ENCODE results near the gene XPO6. TPM values are rescaled to one million over a fixed set of nuclear protein-coding genes. Genes with fewer than 3 reads are reported as not detected.
A peak's percentile ranks its signal among the peaks of the same experiment; 100 is the strongest.

XPO6 gene
- total RNA-seq, 1 donor from 2014 or later = 227 TPM

GRCh38 chr16:28188085-28188916, 23.5 kb downstream of the XPO6 start:
- Mint-ChIP-seq H3K27me3 (ENCODE audit: low read depth) (no peaks in the 10 kb centered on the region), H3K4me3 (ENCODE audit: low read depth) (peak overlapping the region; percentile 21), H3K4me1 (ENCODE audit: low read depth) (peaks cover 83% of the 10 kb centered on the region), H3K27ac (peak overlapping the region; percentile 66), H3K36me3 (ENCODE audit: low read depth) (peaks cover 80% of the 10 kb centered on the region), H3K9me3 (peaks cover 8% of the 10 kb centered on the region)
- DNase-seq (ENCODE audit: low spot score) = no peak
- intact Hi-C loops (cut with micrococcal nuclease) = no loop called here

GRCh38 chr16:28187595-28188004, 24.2 kb downstream of the XPO6 start:
- intact Hi-C loops (cut with micrococcal nuclease) = loop anchor here (1.0 to 2.0 kb wide), 3 partner anchors 15 to 48 kb away; no protein-coding TSS in a partner anchor
- Mint-ChIP-seq H3K4me3 (ENCODE audit: low read depth) (peak overlapping the region; percentile 30), H3K9me3 (peaks cover 8% of the 10 kb centered on the region), H3K36me3 (ENCODE audit: low read depth) (peaks cover 78% of the 10 kb centered on the region), H3K4me1 (ENCODE audit: low read depth) (peaks cover 83% of the 10 kb centered on the region), H3K27ac (peak overlapping the region; percentile 91), H3K27me3 (ENCODE audit: low read depth) (no peaks in the 10 kb centered on the region)
- no peak for DNase-seq (ENCODE audit: low spot score)

GRCh38 chr16:28186752-28187151, 25.0 kb downstream of the XPO6 start:
- no peak for DNase-seq (ENCODE audit: low spot score)
- peaks cover 8% of the 10 kb centered on the region for H3K9me3 Mint-ChIP-seq
- H3K4me3 Mint-ChIP-seq (ENCODE audit: low read depth) = peak overlapping the region; percentile 62
- H3K27ac Mint-ChIP-seq = peak overlapping the region; percentile 91
- H3K4me1 Mint-ChIP-seq (ENCODE audit: low read depth) = peaks cover 87% of the 10 kb centered on the region
- H3K27me3 Mint-ChIP-seq (ENCODE audit: low read depth) = no peaks in the 10 kb centered on the region
- peaks cover 80% of the 10 kb centered on the region for H3K36me3 Mint-ChIP-seq (ENCODE audit: low read depth)
- intact Hi-C loops (cut with micrococcal nuclease) = loop anchor here (1.0 to 2.0 kb wide), 3 partner anchors 16 to 47 kb away; no protein-coding TSS in a partner anchor

GRCh38 chr16:28185696-28186095, 26.1 kb downstream of the XPO6 start:
- DNase-seq (ENCODE audit: low spot score) = no peak
- H3K36me3 Mint-ChIP-seq (ENCODE audit: low read depth) = peaks cover 76% of the 10 kb centered on the region
- H3K4me1 Mint-ChIP-seq (ENCODE audit: low read depth) = peaks cover 89% of the 10 kb centered on the region
- H3K9me3 Mint-ChIP-seq = peaks cover 8% of the 10 kb centered on the region
- intact Hi-C loops (cut with micrococcal nuclease) = loop anchor here (2.0 kb wide), 2 partner anchors 17 kb away; no protein-coding TSS in a partner anchor
- peak overlapping the region; percentile 91 for H3K27ac Mint-ChIP-seq
- no peaks in the 10 kb centered on the region for H3K27me3 Mint-ChIP-seq (ENCODE audit: low read depth)
- H3K4me3 Mint-ChIP-seq (ENCODE audit: low read depth) = no peak overlapping the region

GRCh38 chr16:28184625-28185024, 27.1 kb downstream of the XPO6 start:
- intact Hi-C loops (cut with micrococcal nuclease) = no loop called here
- no peak overlapping the region for H3K27ac Mint-ChIP-seq
- no peak for DNase-seq (ENCODE audit: low spot score)
- no peaks in the 10 kb centered on the region for H3K27me3 Mint-ChIP-seq (ENCODE audit: low read depth)
- H3K4me1 Mint-ChIP-seq (ENCODE audit: low read depth) = peaks cover 85% of the 10 kb centered on the region
- H3K4me3 Mint-ChIP-seq (ENCODE audit: low read depth) = no peak overlapping the region
- peaks cover 8% of the 10 kb centered on the region for H3K9me3 Mint-ChIP-seq
- H3K36me3 Mint-ChIP-seq (ENCODE audit: low read depth) = peaks cover 73% of the 10 kb centered on the region

GRCh38 chr16:28183930-28184329, 27.8 kb downstream of the XPO6 start:
- no peak overlapping the region for H3K4me3 Mint-ChIP-seq (ENCODE audit: low read depth)
- H3K27me3 Mint-ChIP-seq (ENCODE audit: low read depth) = no peaks in the 10 kb centered on the region
- H3K27ac Mint-ChIP-seq = peak overlapping the region; percentile 48
- peaks cover 8% of the 10 kb centered on the region for H3K9me3 Mint-ChIP-seq
- intact Hi-C loops (cut with micrococcal nuclease) = no loop called here
- no peak for DNase-seq (ENCODE audit: low spot score)
- H3K4me1 Mint-ChIP-seq (ENCODE audit: low read depth) = peaks cover 82% of the 10 kb centered on the region
- peaks cover 72% of the 10 kb centered on the region for H3K36me3 Mint-ChIP-seq (ENCODE audit: low read depth)

GRCh38 chr16:28183484-28183883, 28.3 kb downstream of the XPO6 start:
- Mint-ChIP-seq H3K36me3 (ENCODE audit: low read depth) (peaks cover 69% of the 10 kb centered on the region), H3K4me1 (ENCODE audit: low read depth) (peaks cover 77% of the 10 kb centered on the region), H3K27me3 (ENCODE audit: low read depth) (no peaks in the 10 kb centered on the region), H3K9me3 (peaks cover 8% of the 10 kb centered on the region), H3K27ac (peak overlapping the region; percentile 33), H3K4me3 (ENCODE audit: low read depth) (no peak overlapping the region)
- DNase-seq (ENCODE audit: low spot score) = no peak
- intact Hi-C loops (cut with micrococcal nuclease) = no loop called here

- H3K4me3 Mint-ChIP-seq (ENCODE audit: low read depth) = no peak overlapping the region
- H3K4me1 Mint-ChIP-seq (ENCODE audit: low read depth) = peaks cover 72% of the 10 kb centered on the region
- H3K9me3 Mint-ChIP-seq = peaks cover 8% of the 10 kb centered on the region
- peak overlapping the region; percentile 33 for H3K27ac Mint-ChIP-seq
- intact Hi-C loops (cut with micrococcal nuclease) = loop anchor here (1.0 kb wide), 2 partner anchors 10 to 42 kb away; no protein-coding TSS in a partner anchor
- H3K36me3 Mint-ChIP-seq (ENCODE audit: low read depth) = peaks cover 73% of the 10 kb centered on the region
- no peak for DNase-seq (ENCODE audit: low spot score)
- no peaks in the 10 kb centered on the region for H3K27me3 Mint-ChIP-seq (ENCODE audit: low read depth)
Measured at GRCh38 chr16:28182801-28183200, 29.0 kb downstream of the XPO6 start.

GRCh38 chr16:28182183-28182582, 29.6 kb downstream of the XPO6 start:
- DNase-seq (ENCODE audit: low spot score) = no peak
- intact Hi-C loops (cut with micrococcal nuclease) = loop anchor here (1.0 kb wide), 2 partner anchors 11 to 41 kb away; no protein-coding TSS in a partner anchor
- peak overlapping the region; percentile 95 for H3K27ac Mint-ChIP-seq
- peak overlapping the region; percentile 49 for H3K4me3 Mint-ChIP-seq (ENCODE audit: low read depth)
- peaks cover 75% of the 10 kb centered on the region for H3K36me3 Mint-ChIP-seq (ENCODE audit: low read depth)
- peaks cover 69% of the 10 kb centered on the region for H3K4me1 Mint-ChIP-seq (ENCODE audit: low read depth)
- no peaks in the 10 kb centered on the region for H3K27me3 Mint-ChIP-seq (ENCODE audit: low read depth)
- peaks cover 8% of the 10 kb centered on the region for H3K9me3 Mint-ChIP-seq

GRCh38 chr16:28181515-28181914, 30.2 kb downstream of the XPO6 start:
- DNase-seq (ENCODE audit: low spot score) = no peak
- Mint-ChIP-seq H3K9me3 (peaks cover 8% of the 10 kb centered on the region), H3K36me3 (ENCODE audit: low read depth) (peaks cover 73% of the 10 kb centered on the region), H3K27me3 (ENCODE audit: low read depth) (no peaks in the 10 kb centered on the region), H3K4me1 (ENCODE audit: low read depth) (peaks cover 67% of the 10 kb centered on the region), H3K4me3 (ENCODE audit: low read depth) (no peak overlapping the region), H3K27ac (peak overlapping the region; percentile 95)
- intact Hi-C loops (cut with micrococcal nuclease) = no loop called here

- Mint-ChIP-seq H3K27ac (peak overlapping the region; percentile 95), H3K9me3 (peaks cover 8% of the 10 kb centered on the region), H3K4me1 (ENCODE audit: low read depth) (peaks cover 65% of the 10 kb centered on the region), H3K36me3 (ENCODE audit: low read depth) (peaks cover 73% of the 10 kb centered on the region), H3K27me3 (ENCODE audit: low read depth) (no peaks in the 10 kb centered on the region), H3K4me3 (ENCODE audit: low read depth) (no peak overlapping the region)
- no peak for DNase-seq (ENCODE audit: low spot score)
- intact Hi-C loops (cut with micrococcal nuclease) = no loop called here
Measured at GRCh38 chr16:28180655-28181460, 30.9 kb downstream of the XPO6 start.

- intact Hi-C loops (cut with micrococcal nuclease) = no loop called here
- H3K36me3 Mint-ChIP-seq (ENCODE audit: low read depth) = peaks cover 75% of the 10 kb centered on the region
- DNase-seq (ENCODE audit: low spot score) = no peak
- no peak overlapping the region for H3K4me3 Mint-ChIP-seq (ENCODE audit: low read depth)
- H3K4me1 Mint-ChIP-seq (ENCODE audit: low read depth) = peaks cover 69% of the 10 kb centered on the region
- H3K27ac Mint-ChIP-seq = peak overlapping the region; percentile 30
- peaks cover 3% of the 10 kb centered on the region for H3K9me3 Mint-ChIP-seq
- no peaks in the 10 kb centered on the region for H3K27me3 Mint-ChIP-seq (ENCODE audit: low read depth)
Measured at GRCh38 chr16:28179354-28179753, 32.4 kb downstream of the XPO6 start.
